Measurements from ENCODE around the gene ITCH. TPM values are rescaled to one million over a fixed set of nuclear protein-coding genes. Genes with fewer than 3 reads are reported as not detected.
"Not testable (repeated sequence)": the region's sequence is repeated elsewhere in the genome, so short reads cannot be mapped to it uniquely, and the experiment has no call there.

Gene ITCH
- total RNA-seq, 1 experiment from 2014 or later = 138 TPM

GRCh38 chr20:34516247-34517113 lies 153.4 kb downstream of the ITCH start, which contains the start of gene DYNLRB1:
Gene DYNLRB1 (plus strand): TSS chr20:34516422. CDS start chr20:34516459, 37 bp downstream.
- intact Hi-C loops (cut with micrococcal nuclease; ENCODE audit: unreplicated experiment) = loop anchor here (1.0 kb wide), 2 partner anchors 9 to 204 kb away; no protein-coding TSS in a partner anchor
- peak within 1 kb of the TSS; percentile 52 for H3K4me3 ChIP-seq (ENCODE audit: low read depth, low read length)
- peaks cover 6% of the 10 kb centered on the region for H3K4me1 ChIP-seq
- BruUV-seq (replicated peaks) = TSS peak; percentile 44
- no peaks in the 10 kb centered on the region for H3K36me3 ChIP-seq (ENCODE audit: control insufficient read depth, insufficient read depth, low read length)
- peak within 1 kb of the TSS; percentile 85 for H3K4me3 Mint-ChIP-seq (ENCODE audit: unreplicated experiment)
- H3K9me3 ChIP-seq = no peaks in the 10 kb centered on the region
- peaks cover 19% of the 10 kb centered on the region for H3K4me1 Mint-ChIP-seq (ENCODE audit: low read depth, unreplicated experiment)
- peak; percentile 100 for DNase-seq
- no peaks in the 10 kb centered on the region for H3K27me3 ChIP-seq (replicated peaks; ENCODE audit: control insufficient read depth, insufficient read depth, low read length)
- no peaks in the 10 kb centered on the region for H3K27me3 Mint-ChIP-seq (ENCODE audit: insufficient read depth, unreplicated experiment)
- peak within 1 kb of the TSS; percentile 91 for H3K27ac Mint-ChIP-seq (ENCODE audit: unreplicated experiment)
- ChIA-PET POLR2A (interaction anchor here (0.6 to 2.5 kb wide), 17 partner anchors 9 to 523 kb away, joined by 3 to 21 read pairs (median 4); partner anchors contain the start of genes AHCY, EIF2S2, ITCH and PIGU), CTCF (interaction anchor here (0.6 to 4.4 kb wide), 12 partner anchors 22 to 326 kb away, joined by 3 to 75 read pairs (median 4); no protein-coding TSS in a partner anchor)
- TF ChIP-seq CTCF (IDR thresholded peaks at IDR 0.05; ENCODE audit: insufficient read depth in 1 of 2, low read depth in 1 of 2, low read length in 1 of 2, severe bottlenecking in 1 of 2, unreplicated experiment in 1 of 2) = no peak
- no peaks in the 10 kb centered on the region for H3K9me3 Mint-ChIP-seq (ENCODE audit: unreplicated experiment)
- peaks cover 82% of the 10 kb centered on the region for H3K36me3 Mint-ChIP-seq (ENCODE audit: insufficient read depth, unreplicated experiment)

- Histone ChIP-seq H3K27me3 (replicated peaks; ENCODE audit: control insufficient read depth, insufficient read depth, low read length) (no peaks in the 10 kb centered on the region), H3K9me3 (no peaks in the 10 kb centered on the region), H3K4me3 (ENCODE audit: low read depth, low read length) (peak overlapping the region; percentile 52), H3K4me1 (peaks cover 6% of the 10 kb centered on the region), H3K36me3 (ENCODE audit: control insufficient read depth, insufficient read depth, low read length) (no peaks in the 10 kb centered on the region)
- H3K27ac Mint-ChIP-seq (ENCODE audit: unreplicated experiment) = peak overlapping the region; percentile 91
- H3K36me3 Mint-ChIP-seq (ENCODE audit: insufficient read depth, unreplicated experiment) = peaks cover 80% of the 10 kb centered on the region
- peaks cover 23% of the 10 kb centered on the region for H3K4me1 Mint-ChIP-seq (ENCODE audit: low read depth, unreplicated experiment)
- no peak for DNase-seq
- TF ChIP-seq CTCF (IDR thresholded peaks at IDR 0.05; ENCODE audit: insufficient read depth in 1 of 2, low read depth in 1 of 2, low read length in 1 of 2, severe bottlenecking in 1 of 2, unreplicated experiment in 1 of 2) = no peak
- ChIA-PET POLR2A (interaction anchor here (0.7 to 2.5 kb wide), 9 partner anchors 9 to 405 kb away, joined by 3 to 21 read pairs (median 5); partner anchors contain the start of genes AHCY, EIF2S2, ITCH and TP53INP2), CTCF (interaction anchor here (1.0 to 4.4 kb wide), 4 partner anchors 191 to 262 kb away, joined by 3 to 75 read pairs (median 5); no protein-coding TSS in a partner anchor)
- H3K9me3 Mint-ChIP-seq (ENCODE audit: unreplicated experiment) = no peaks in the 10 kb centered on the region
- intact Hi-C loops (cut with micrococcal nuclease; ENCODE audit: unreplicated experiment) = no loop called here
- H3K4me3 Mint-ChIP-seq (ENCODE audit: unreplicated experiment) = peak overlapping the region; percentile 85
- H3K27me3 Mint-ChIP-seq (ENCODE audit: insufficient read depth, unreplicated experiment) = no peaks in the 10 kb centered on the region
- BruUV-seq (replicated peaks) = no TSS peak
Measured at GRCh38 chr20:34517114-34517505, 154.0 kb downstream of the ITCH start.

- H3K4me3 Mint-ChIP-seq (ENCODE audit: unreplicated experiment); intact Hi-C loops (cut with micrococcal nuclease; ENCODE audit: unreplicated experiment); DNase-seq; POLR2A ChIA-PET; H3K9me3 ChIP-seq; H3K27me3 ChIP-seq (replicated peaks; ENCODE audit: control insufficient read depth, insufficient read depth, low read length); H3K4me3 ChIP-seq (ENCODE audit: low read depth, low read length); H3K36me3 ChIP-seq (ENCODE audit: control insufficient read depth, insufficient read depth, low read length); BruUV-seq (replicated peaks); H3K9me3 Mint-ChIP-seq (ENCODE audit: unreplicated experiment); H3K27me3 Mint-ChIP-seq (ENCODE audit: insufficient read depth, unreplicated experiment): not testable (repeated sequence)
- peaks cover 75% of the 10 kb centered on the region for H3K36me3 Mint-ChIP-seq (ENCODE audit: insufficient read depth, unreplicated experiment)
- H3K4me1 Mint-ChIP-seq (ENCODE audit: low read depth, unreplicated experiment) = peaks cover 36% of the 10 kb centered on the region
- H3K4me1 ChIP-seq = peaks cover 18% of the 10 kb centered on the region
- CTCF ChIA-PET = interaction anchor here (1.0 kb wide), 1 partner anchor 206 kb away, joined by 4 read pairs; no protein-coding TSS in a partner anchor
- H3K27ac Mint-ChIP-seq (ENCODE audit: unreplicated experiment) = peak overlapping the region; percentile 33
Measured at GRCh38 chr20:34518863-34519262, 155.8 kb downstream of the ITCH start.

GRCh38 chr20:34519841-34520240 lies 156.8 kb downstream of the ITCH start:
- Mint-ChIP-seq H3K36me3 (ENCODE audit: insufficient read depth, unreplicated experiment) (peaks cover 73% of the 10 kb centered on the region), H3K4me1 (ENCODE audit: low read depth, unreplicated experiment) (peaks cover 33% of the 10 kb centered on the region)
- H3K9me3 ChIP-seq; H3K9me3 Mint-ChIP-seq (ENCODE audit: unreplicated experiment); H3K36me3 ChIP-seq (ENCODE audit: control insufficient read depth, insufficient read depth, low read length); H3K27me3 Mint-ChIP-seq (ENCODE audit: insufficient read depth, unreplicated experiment); intact Hi-C loops (cut with micrococcal nuclease; ENCODE audit: unreplicated experiment); H3K27ac Mint-ChIP-seq (ENCODE audit: unreplicated experiment); POLR2A ChIA-PET; H3K27me3 ChIP-seq (replicated peaks; ENCODE audit: control insufficient read depth, insufficient read depth, low read length); BruUV-seq (replicated peaks); DNase-seq; H3K4me3 ChIP-seq (ENCODE audit: low read depth, low read length); H3K4me3 Mint-ChIP-seq (ENCODE audit: unreplicated experiment); CTCF ChIA-PET: not testable (repeated sequence)
- H3K4me1 ChIP-seq = peaks cover 22% of the 10 kb centered on the region
